Stomach (tissue), 4 donors: ENCODE measurements around the gene P2RX7.
A peak's percentile ranks its signal among the peaks of the same experiment; 100 is the strongest.

ENCODE experiments used
- CTCF ChIP-seq, 7 experiments: fragments of 450-650 bp in 4 of 7; fragments of 200-600 bp in 3 of 7; sonication (generic) in 3 of 7; IDR thresholded peaks; one replicate each; pipeline ENCODE4 v1.5.1; 2016 to 2019; ENCODE audit warnings: antibody characterized with exemption in 7 of 7, control low read depth in 2 of 7, mild to moderate bottlenecking in 1 of 7
- POLR2A ChIP-seq, 4 donors: fragments of 450-650 bp; IDR thresholded peaks; one replicate each; pipeline ENCODE4 v1.6.1; 2016; ENCODE audit warnings: antibody characterized with exemption in 4 of 4, control low read depth in 2 of 4, mild to moderate bottlenecking in 1 of 4, moderate library complexity in 1 of 4
- POLR2AphosphoS5 ChIP-seq, 3 donors: sonication (generic); formaldehyde crosslinking; IDR thresholded peaks; one replicate each; pipeline ENCODE4 v1.6.1; 2016; ENCODE audit warnings: antibody characterized with exemption in 3 of 3

GRCh38 chr12:121209624-121210572, 77.2 kb downstream of the P2RX7 start, which contains the start of gene P2RX4:
- peak in 1 of 4 donors; percentile 73 for TF ChIP-seq POLR2A (IDR thresholded peaks at IDR 0.05)
- TF ChIP-seq CTCF (IDR thresholded peaks at IDR 0.05) = peak in 1 of 7 experiments; percentile 26
- peak in 2 of 3 donors; percentile 93 to 95 for TF ChIP-seq POLR2AphosphoS5 (IDR thresholded peaks at IDR 0.05)
